Bronchial epithelial cell (primary cell): ENCODE measurements around the gene SHISA9. TPM values are rescaled to one million over a fixed set of nuclear protein-coding genes. Genes with fewer than 3 reads are reported as not detected.
A peak's percentile ranks its signal among the peaks of the same experiment; 100 is the strongest.

Experiments used
- DNase-seq: peaks from one replicate; pipeline ENCODE4 v3.0.0-alpha.2; 2010; ENCODE audit warnings: low read depth
- FAIRE-seq: peaks from 2 replicates; lab custom pipeline; 2011; peaks lifted over from hg19 to GRCh38; lab: Jason Lieb, UNC
- H3K27me3 ChIP-seq: 2 replicates; pipeline ENCODE4 v1.5.1; 2011; ENCODE audit warnings: low read length; ENCODE audit not compliant: control insufficient read depth, insufficient read depth
- H3K36me3 ChIP-seq: 2 replicates; pipeline ENCODE4 v1.5.1; 2011; ENCODE audit warnings: low read length; ENCODE audit not compliant: control insufficient read depth, insufficient read depth
- H3K4me3 ChIP-seq: 2 replicates; pipeline ENCODE4 v1.5.1; 2011; ENCODE audit warnings: mild to moderate bottlenecking, low read depth, low read length, control low read depth
- CTCF ChIP-seq: IDR thresholded peaks from 2 replicates; pipeline ENCODE4 v1.5.1; 2011; ENCODE audit warnings: mild to moderate bottlenecking, moderate library complexity, low read length, control low read depth, inconsistent platforms; ENCODE audit not compliant: insufficient read depth, severe bottlenecking
- total RNA-seq: library from RNA; depleted of rRNA; stranded (reverse); fragments of >200 nt; gene quantifications from 2 replicates; pipeline ENCODE4 v1.2.1, GENCODE V29; 2014

The SHISA9 gene
- total RNA-seq, 1 donor from 2014 or later: under 0.01 TPM

GRCh38 chr16:13056607-13057006 lies 155.2 kb downstream of the SHISA9 start:
- Histone ChIP-seq H3K27me3 (no peaks in the 10 kb centered on the region), H3K36me3 (no peaks in the 10 kb centered on the region), H3K4me3 (no peak overlapping the region)
- no peak for TF ChIP-seq CTCF
- no peak for DNase-seq
- no peak for FAIRE-seq

GRCh38 chr16:13060932-13061331 lies 159.5 kb downstream of the SHISA9 start:
- no peaks in the 10 kb centered on the region for H3K36me3 ChIP-seq
- DNase-seq (no peak), FAIRE-seq (no peak)
- no peaks in the 10 kb centered on the region for H3K27me3 ChIP-seq
- H3K4me3 ChIP-seq: no peak overlapping the region
- no peak for TF ChIP-seq CTCF

- DNase-seq (no peak), FAIRE-seq (no peak)
- Histone ChIP-seq H3K27me3 (no peaks in the 10 kb centered on the region), H3K4me3 (no peak overlapping the region), H3K36me3 (no peaks in the 10 kb centered on the region)
- no peak for TF ChIP-seq CTCF
These were observed 160.3 kb downstream of the SHISA9 start for GRCh38 chr16:13061691-13062090.

GRCh38 chr16:13062219-13062618 lies 160.8 kb downstream of the SHISA9 start:
- FAIRE-seq (peak; percentile 36), DNase-seq (no peak)
- H3K4me3 ChIP-seq: no peak overlapping the region
- TF ChIP-seq CTCF: no peak
- H3K36me3 ChIP-seq: no peaks in the 10 kb centered on the region
- H3K27me3 ChIP-seq: no peaks in the 10 kb centered on the region

- DNase-seq (no peak), FAIRE-seq (no peak)
- no peaks in the 10 kb centered on the region for H3K27me3 ChIP-seq
- H3K4me3 ChIP-seq: no peak overlapping the region
- TF ChIP-seq CTCF: no peak
- H3K36me3 ChIP-seq: no peaks in the 10 kb centered on the region
These were observed 162.1 kb downstream of the SHISA9 start for GRCh38 chr16:13063457-13063856.

GRCh38 chr16:13064821-13065220 lies 163.4 kb downstream of the SHISA9 start:
- no peak overlapping the region for H3K4me3 ChIP-seq
- no peaks in the 10 kb centered on the region for H3K36me3 ChIP-seq
- FAIRE-seq (no peak), DNase-seq (no peak)
- H3K27me3 ChIP-seq: no peaks in the 10 kb centered on the region
- TF ChIP-seq CTCF: no peak
